ENCODE measurements around the gene NR4A2. TPM values are rescaled to one million over a fixed set of nuclear protein-coding genes. Genes with fewer than 3 reads are reported as not detected.

NR4A2 gene
- total RNA-seq, 1 donor from 2014 or later: 0.06 TPM

DNA sequence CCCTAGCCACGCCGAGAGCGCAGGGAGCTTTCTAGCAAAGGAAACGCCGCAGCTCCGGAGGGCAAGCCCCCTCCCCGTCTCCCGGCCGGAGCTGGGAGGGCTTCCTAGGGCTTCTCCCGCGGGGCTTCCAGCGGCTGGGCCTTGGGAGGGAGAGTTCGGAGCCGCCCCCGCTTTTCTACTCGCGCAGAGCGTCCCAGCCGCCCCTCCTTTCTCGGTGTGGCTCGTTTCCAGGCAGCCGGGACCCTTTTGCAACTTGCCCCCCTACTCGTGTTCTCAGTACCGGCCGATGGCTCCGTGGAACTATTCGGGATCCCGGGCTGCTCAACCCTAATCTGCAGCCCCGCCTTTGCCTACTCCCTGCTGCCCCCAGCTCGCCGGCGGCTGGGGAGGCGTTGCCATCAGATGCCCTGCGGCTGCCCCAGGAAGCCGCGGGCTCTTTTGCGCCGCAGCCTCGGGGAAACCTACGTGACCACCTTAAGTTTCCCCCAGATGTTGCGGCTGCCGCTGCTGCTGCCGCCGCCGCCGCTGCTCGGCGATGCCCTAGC is 1.5 kb upstream of the NR4A2 start:
- TF ChIP-seq CTCF (conservative IDR thresholded peaks at IDR 0.05; ENCODE audit: low read depth, low read length): no peak
- H3K4me3 ChIP-seq (ENCODE audit: low read depth, low read length): peak overlapping the region; percentile 81
- no peak for DNase-seq (ENCODE audit: low read depth)

DNA sequence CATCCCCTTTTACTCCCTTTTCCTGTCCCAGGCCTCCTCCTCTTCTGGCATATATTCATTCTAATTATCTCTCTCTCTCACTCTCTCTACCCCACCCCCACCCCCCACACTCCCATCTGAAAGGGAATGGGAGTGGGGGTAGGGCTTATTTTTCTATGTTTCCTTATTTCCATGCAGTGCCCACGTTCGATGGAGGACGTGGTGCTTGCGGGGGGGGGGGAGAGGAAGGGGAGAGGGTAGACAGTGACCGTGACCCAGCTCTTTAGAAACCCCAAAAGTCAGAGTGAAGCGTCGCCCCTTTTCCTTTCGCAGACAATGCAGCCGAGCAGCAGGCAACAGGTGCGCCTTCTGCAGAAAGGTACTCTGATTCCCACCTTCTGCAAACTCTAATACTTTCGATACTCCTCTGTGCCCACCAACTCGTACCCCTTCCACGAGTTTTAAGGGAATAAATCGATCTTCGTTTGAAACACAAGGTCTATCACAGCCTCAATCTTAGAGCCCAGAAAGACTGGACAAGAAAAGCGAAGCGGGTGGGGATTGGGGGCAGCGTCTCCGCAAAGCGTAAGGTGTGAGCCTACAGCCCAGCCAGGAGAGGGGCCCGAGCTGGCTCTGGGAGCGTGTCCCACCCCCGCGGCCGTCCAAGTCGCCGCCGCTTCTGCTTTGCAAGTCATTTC is 891 bp upstream of the NR4A2 start:
- no peak for TF ChIP-seq CTCF (conservative IDR thresholded peaks at IDR 0.05; ENCODE audit: low read depth, low read length)
- DNase-seq (ENCODE audit: low read depth): no peak
- H3K4me3 ChIP-seq (ENCODE audit: low read depth, low read length): peak overlapping the region; percentile 81

DNA sequence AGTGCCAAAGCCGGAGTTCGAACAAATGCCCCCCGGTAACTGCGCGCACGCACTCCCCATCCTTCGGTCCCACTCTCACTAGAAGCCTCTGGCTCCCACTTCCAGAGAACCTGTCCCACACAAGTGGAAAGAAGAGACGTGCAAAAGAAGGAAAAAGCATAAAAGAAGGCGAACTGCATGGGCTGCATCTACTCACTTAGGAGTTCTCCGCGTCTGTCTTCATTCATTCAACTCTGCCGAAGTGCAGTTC is 312 bp downstream of the NR4A2 start:
- H3K4me3 ChIP-seq (ENCODE audit: low read depth, low read length): peak overlapping the region; percentile 81
- no peak for DNase-seq (ENCODE audit: low read depth)
- no peak for TF ChIP-seq CTCF (conservative IDR thresholded peaks at IDR 0.05; ENCODE audit: low read depth, low read length)

GRCh38 chr2:156331572-156332283 is 793 bp downstream of the NR4A2 start:
- no peak for DNase-seq (ENCODE audit: low read depth)
- no peak for TF ChIP-seq CTCF (conservative IDR thresholded peaks at IDR 0.05; ENCODE audit: low read depth, low read length)
- H3K4me3 ChIP-seq (ENCODE audit: low read depth, low read length): peak overlapping the region; percentile 81

DNA sequence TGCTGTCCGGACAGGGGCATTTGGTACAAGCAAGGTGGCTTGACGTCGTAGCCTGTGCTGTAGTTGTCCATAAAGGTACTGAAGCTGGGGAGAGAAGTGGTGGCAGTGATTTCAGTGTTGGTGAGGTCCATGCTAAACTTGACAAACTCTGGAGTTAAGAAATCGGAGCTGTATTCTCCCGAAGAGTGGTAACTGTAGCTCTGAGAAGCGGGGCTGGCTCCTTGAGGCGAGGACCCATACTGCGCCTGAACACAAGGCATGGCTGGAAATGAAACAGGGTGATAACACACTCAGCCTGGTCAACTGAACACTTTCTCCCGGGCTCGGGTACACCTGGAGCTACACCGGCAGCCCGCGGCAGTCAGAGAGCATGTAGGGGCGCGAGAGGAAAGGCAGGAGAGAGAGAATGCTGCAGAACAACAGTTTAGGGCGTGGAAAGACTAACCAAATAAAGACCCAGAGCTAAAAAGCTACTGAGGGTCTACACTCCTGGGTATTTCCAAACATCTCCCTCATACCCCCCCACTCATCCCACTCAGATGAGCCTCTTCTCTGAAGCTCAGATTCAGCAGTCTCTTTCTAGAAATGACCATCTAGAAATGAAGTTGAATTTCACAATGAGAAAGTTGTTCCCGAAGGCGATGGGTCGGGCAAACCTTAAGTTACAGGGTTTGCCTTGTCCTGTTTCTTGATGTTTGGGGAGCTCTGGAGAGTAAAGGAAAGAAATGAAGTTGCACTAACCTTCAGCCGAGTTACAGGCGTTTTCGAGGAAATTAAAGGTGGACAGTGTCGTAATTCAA is 2.4 kb downstream of the NR4A2 start:
- H3K4me3 ChIP-seq (ENCODE audit: low read depth, low read length): no peak overlapping the region
- TF ChIP-seq CTCF (conservative IDR thresholded peaks at IDR 0.05; ENCODE audit: low read depth, low read length): no peak
- no peak for DNase-seq (ENCODE audit: low read depth)

GRCh38 chr2:156329031-156329926 is 3.2 kb downstream of the NR4A2 start:
- no peak for DNase-seq (ENCODE audit: low read depth)
- peak overlapping the region; percentile 14 for H3K4me3 ChIP-seq (ENCODE audit: low read depth, low read length)
- no peak for TF ChIP-seq CTCF (conservative IDR thresholded peaks at IDR 0.05; ENCODE audit: low read depth, low read length)
